IPS-18c (cell line): ENCODE data around the gene DMPK.
A peak's percentile ranks its signal among the peaks of the same experiment; 100 is the strongest.
"Not testable (repeated sequence)": the region's sequence is repeated elsewhere in the genome, so short reads cannot be mapped to it uniquely, and the experiment has no call there.

Experiments used
- H3K4me3 ChIP-seq: 2 replicates; pipeline ENCODE4 v1.7.0; 2013; ENCODE audit warnings: low read depth, mild to moderate bottlenecking, low read length, moderate library complexity; ENCODE audit not compliant: insufficient read depth
- H3K9me3 ChIP-seq: one replicate; pipeline ENCODE4 v1.6.1; 2013; ENCODE audit warnings: mild to moderate bottlenecking, low read length, moderate library complexity; ENCODE audit not compliant: control insufficient read depth, insufficient read depth

The DMPK gene

DNA sequence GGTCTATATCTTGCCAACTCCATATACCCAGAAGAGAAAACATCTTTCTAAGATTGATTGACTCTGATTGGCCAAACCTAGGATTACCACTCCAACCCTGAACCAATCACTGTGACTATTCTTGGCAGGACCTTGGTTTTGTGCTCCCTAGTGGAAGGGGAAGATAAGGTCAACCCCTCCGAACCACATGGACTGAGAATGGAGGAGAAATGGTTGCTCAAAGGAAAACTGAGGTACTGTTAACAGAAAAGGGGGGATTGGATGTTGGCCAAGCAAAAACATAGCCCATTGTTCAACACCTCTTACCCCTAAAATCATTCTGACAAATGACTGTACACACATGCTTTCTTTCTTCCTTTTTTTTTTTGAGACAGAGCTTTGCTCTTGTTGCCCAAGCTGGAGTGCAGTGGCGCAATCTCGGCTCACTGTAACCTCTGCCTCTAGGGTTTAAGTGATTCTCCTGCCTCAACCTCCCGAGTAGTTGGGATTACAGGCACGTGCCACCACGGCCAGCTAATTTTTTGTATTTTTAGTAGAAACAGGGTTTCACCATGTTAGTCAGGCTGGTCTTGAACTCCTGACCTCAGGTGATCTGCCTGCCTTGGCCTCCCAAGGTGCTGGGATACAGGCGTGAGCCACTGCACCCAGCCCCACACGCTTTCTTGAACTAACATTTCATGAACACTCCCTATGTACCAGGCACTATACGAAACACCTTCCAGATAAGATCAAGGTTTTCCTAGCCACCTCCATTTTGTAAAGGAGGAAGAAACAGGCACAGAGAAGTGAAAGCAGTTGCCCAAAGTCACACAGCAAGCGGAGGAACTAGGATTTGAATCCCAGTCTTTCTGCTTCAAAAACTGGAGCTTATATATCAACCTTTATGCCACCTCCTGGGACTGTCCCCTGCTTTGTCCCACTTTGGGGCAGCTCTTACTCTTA is 42.5 kb downstream of the DMPK start:
- H3K9me3 ChIP-seq = no peaks in the 10 kb centered on the region
- H3K4me3 ChIP-seq = no peak overlapping the region

DNA sequence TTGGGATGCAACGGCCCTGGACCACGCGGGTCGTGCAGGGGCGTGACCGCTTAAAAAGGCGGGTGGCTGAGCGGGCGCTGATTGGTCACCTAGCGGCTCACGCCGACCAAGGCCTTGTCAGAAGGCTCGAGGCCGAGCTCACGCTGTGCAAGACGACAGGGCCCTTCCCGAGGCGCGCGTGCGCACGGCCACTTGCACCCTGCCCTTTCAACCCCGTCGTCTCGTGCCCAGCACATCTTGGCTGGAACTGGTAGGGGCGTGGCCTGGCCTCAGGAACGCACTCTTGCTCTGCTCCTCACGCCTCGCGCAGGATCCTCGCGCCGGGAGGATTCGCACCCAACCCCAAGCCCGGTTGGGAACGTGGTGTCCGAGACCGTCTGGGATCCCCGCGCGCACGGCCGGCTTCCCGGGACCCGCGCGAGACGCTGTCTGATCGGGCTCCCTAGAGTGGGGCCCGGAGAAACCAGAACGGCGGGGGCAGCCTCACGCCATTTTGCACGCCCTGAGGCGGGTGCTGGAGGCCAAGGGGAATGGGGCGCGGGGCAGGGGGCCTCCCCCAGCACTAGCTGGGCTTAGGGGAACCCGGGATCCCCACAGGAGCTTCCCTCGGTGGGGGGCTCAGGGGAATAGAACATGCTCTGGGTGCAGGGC is 49.0 kb downstream of the DMPK start, which contains the start of gene MEIOSIN:
MEIOSIN (plus strand) TSS at position 280 of the 651 bp plus-strand sequence. CDS start 1,938 bp downstream, outside the sequence.
- Histone ChIP-seq H3K9me3 (no peaks in the 10 kb centered on the region), H3K4me3 (no peak within 1 kb of the TSS)

DNA sequence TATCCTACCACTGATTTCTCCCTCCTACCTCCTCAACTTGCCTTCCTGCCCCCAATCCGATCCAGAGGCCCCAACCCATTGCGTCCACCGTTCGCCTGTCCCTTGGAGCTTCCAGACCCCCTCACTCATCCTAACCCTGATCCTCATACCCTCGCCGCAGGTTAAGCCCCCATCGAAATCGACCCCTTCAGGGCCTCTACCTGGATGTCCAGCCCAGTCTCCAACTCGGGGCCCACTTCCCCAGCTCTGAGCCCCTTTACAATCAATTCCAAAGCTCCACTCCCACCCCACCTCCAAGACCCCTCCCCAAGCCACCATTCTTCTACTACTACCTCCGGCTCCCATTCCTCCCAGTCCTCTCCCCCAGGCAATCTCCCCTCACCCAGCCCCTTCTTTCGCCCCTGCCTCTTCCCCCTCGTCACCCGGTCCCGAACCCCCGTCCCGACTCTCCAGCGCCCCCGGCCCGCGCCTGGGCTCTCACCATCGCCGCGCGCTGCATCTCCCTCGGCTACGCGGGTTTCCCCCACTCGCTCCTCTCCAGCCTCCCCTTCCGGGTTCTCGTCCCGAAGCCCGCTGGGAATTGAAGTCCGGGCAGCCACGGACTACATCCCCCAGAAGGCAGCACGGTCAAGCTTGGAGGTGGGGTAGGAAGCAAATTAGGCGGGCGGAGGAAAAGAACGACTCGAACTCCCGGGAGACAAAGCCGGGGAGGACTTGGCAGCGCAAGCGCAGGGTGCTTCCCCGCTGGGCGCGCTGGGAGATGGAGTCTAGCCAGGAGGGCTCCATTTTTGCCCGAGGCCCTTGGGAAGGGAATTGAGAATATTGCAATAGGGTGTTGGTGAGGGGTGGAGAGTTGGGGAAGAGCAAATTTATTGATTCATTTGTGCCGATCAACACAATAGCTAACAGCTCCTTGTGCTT is 51.7 kb downstream of the DMPK start, which contains the start of gene FBXO46:
FBXO46 (minus strand) TSS at position 529 of the 921 bp plus-strand sequence. CDS start 17,401 bp downstream, outside the sequence.
- peak within 1 kb of the TSS; percentile 85 for H3K4me3 ChIP-seq
- H3K9me3 ChIP-seq = no peaks in the 10 kb centered on the region

DNA sequence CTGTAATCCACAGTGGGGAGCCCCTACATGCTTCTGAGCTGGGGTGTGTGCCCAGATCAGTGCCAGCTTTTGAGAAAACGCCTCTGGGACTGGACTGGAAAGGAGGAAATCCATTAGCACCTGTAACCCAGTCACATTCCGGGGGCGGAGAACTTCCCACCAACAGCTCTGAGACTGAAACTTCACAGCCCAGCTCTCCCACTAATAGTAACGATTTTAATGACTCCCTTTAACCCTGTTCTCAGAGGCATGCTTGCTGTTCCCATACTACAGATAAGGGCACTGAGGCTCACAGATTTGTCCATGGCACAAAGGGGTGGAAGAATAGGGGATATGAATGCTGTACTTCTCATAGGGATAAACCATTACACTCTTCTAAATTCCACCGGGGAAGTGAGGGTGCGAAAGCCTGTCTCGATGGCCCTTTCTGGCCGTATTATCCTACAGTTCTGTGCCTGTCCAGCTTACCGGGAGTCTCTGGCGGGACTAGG is 52.4 kb downstream of the DMPK start:
- H3K4me3 ChIP-seq = peak overlapping the region; percentile 85

DNA sequence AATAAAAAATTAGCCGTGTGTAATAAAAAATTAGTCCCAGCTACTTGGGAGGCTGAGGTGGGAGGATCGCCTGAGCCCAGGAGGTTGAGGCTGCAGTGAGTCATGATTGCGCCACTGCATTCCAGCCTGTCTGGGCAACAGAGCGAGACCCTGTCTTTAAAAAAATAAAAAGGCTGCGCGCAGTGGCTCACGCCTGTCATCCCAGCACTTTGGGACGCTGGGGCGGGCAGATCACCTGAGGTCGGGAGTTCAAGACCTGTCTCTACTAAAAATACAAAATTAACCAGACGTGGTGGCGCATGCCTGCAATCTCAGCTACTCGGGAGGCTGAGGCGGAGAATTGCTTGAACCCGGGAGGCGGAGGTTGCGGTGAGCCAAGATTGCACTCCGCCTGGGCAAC is 53.6 kb downstream of the DMPK start:
- H3K4me3 ChIP-seq, H3K9me3 ChIP-seq: not testable (repeated sequence)

More for the DNA sequence above, 52.4 kb downstream of the DMPK start:
- H3K9me3 ChIP-seq = no peaks in the 10 kb centered on the region

DNA sequence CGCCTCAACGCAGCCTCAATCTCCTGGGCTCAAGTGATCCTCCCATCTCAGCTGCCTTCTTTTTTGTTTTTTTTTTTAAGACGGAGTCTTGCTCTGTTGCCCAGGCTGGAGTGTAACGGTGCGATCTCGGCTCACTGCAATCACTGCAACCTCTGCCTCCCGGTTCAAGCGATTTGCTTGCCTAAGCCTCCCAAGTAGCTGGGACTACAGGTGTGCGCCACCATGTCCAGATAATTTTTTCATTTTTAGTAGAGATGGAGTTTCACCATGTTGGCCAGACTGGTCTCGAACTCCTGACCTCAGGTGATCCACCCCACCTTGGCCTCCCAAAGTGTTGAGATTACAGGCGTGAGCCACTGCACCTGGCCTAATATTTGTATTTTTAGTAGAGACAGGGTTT is 62.2 kb downstream of the DMPK start:
- H3K4me3 ChIP-seq, H3K9me3 ChIP-seq: not testable (repeated sequence)
